ENCODE measurements around the gene C3AR1. TPM values are rescaled to one million over a fixed set of nuclear protein-coding genes. Genes with fewer than 3 reads are reported as not detected.
"Not testable (repeated sequence)": the region's sequence is repeated elsewhere in the genome, so short reads cannot be mapped to it uniquely, and the experiment has no call there.

The C3AR1 gene
- total RNA-seq, 4 donors from 2014 or later = 1.0 to 23.8 (median 4.4) TPM

GRCh38 chr12:8033153-8034044 lies 32.8 kb downstream of the C3AR1 start:
- DNase-seq = peak; percentile 75 to 81
- Histone ChIP-seq H3K27me3 (no peaks in the 10 kb centered on the region), H3K9me3 (no peaks in the 10 kb centered on the region), H3K36me3 (no peaks in the 10 kb centered on the region), H3K4me1 (peaks cover 0 to 3% of the 10 kb centered on the region in 2 donors), H3K4me3 (peak overlapping the region; percentile 80 to 95), H3K27ac (peak overlapping the region; percentile 97 to 98)
- no peak for TF ChIP-seq CTCF (IDR thresholded peaks at IDR 0.05)
- TF ChIP-seq POLR2A (IDR thresholded peaks at IDR 0.05) = peak; percentile 49 to 62
- intact Hi-C loops (cut with DNase I; ENCODE audit: low total_unique reads) = no loop called here

- Histone ChIP-seq H3K4me1 (peaks cover 0 to 3% of the 10 kb centered on the region in 2 donors), H3K27ac (peak within 1 kb of the TSS; percentile 97 to 98), H3K36me3 (no peaks in the 10 kb centered on the region), H3K9me3 (no peaks in the 10 kb centered on the region), H3K27me3 (no peaks in the 10 kb centered on the region), H3K4me3 (peak within 1 kb of the TSS; percentile 80 to 95)
- peak; percentile 68 to 86 for TF ChIP-seq POLR2A (IDR thresholded peaks at IDR 0.05)
- peak in 1 of 4 experiments; percentile 5 for TF ChIP-seq CTCF (IDR thresholded peaks at IDR 0.05)
- intact Hi-C loops (cut with DNase I; ENCODE audit: low total_unique reads) = no loop called here
- DNase-seq = peak; percentile 74 to 86
Measured at GRCh38 chr12:8032242-8033152, 33.7 kb downstream of the C3AR1 start, which contains the start of gene FOXJ2. TSS of gene FOXJ2 (plus strand) at chr12:8032716. CDS start at chr12:8039833, 7,117 bp downstream.

- H3K4me3 ChIP-seq = peak overlapping the region; percentile 80 to 95
- intact Hi-C loops (cut with DNase I; ENCODE audit: low total_unique reads) = no loop called here
- H3K27me3 ChIP-seq = no peaks in the 10 kb centered on the region
- no peaks in the 10 kb centered on the region for H3K36me3 ChIP-seq
- no peak for TF ChIP-seq CTCF (IDR thresholded peaks at IDR 0.05)
- no peak for TF ChIP-seq POLR2A (IDR thresholded peaks at IDR 0.05)
- no peaks in the 10 kb centered on the region for H3K9me3 ChIP-seq
- peaks cover 0 to 3% of the 10 kb centered on the region in 2 donors for H3K4me1 ChIP-seq
- H3K27ac ChIP-seq = peak overlapping the region; percentile 97 to 98
- DNase-seq = no peak
Measured at GRCh38 chr12:8031872-8032241, 34.3 kb downstream of the C3AR1 start.

GRCh38 chr12:8031017-8031416 lies 35.1 kb downstream of the C3AR1 start:
- H3K27me3 ChIP-seq; H3K36me3 ChIP-seq; H3K4me1 ChIP-seq; DNase-seq; H3K4me3 ChIP-seq; H3K9me3 ChIP-seq; intact Hi-C loops (cut with DNase I; ENCODE audit: low total_unique reads); H3K27ac ChIP-seq: not testable (repeated sequence)

- H3K27ac ChIP-seq = no peak overlapping the region
- H3K4me1 ChIP-seq = peaks cover 0 to 3% of the 10 kb centered on the region in 2 donors
- no peaks in the 10 kb centered on the region for H3K27me3 ChIP-seq
- no peak for TF ChIP-seq POLR2A (IDR thresholded peaks at IDR 0.05)
- TF ChIP-seq CTCF (IDR thresholded peaks at IDR 0.05) = no peak
- H3K36me3 ChIP-seq = no peaks in the 10 kb centered on the region
- DNase-seq = no peak
- no peak overlapping the region for H3K4me3 ChIP-seq
- H3K9me3 ChIP-seq = no peaks in the 10 kb centered on the region
- intact Hi-C loops (cut with DNase I; ENCODE audit: low total_unique reads) = no loop called here
Measured at GRCh38 chr12:8030189-8030588, 36.0 kb downstream of the C3AR1 start.
